HFFc6 (cell line): ENCODE results near the gene FAT2. TPM values are rescaled to one million over a fixed set of nuclear protein-coding genes. Genes with fewer than 3 reads are reported as not detected.

Source experiments
- DNase-seq: peaks from one replicate; pipeline ENCODE4 v3.0.0-alpha.2; 2018
- H3K27ac Mint-ChIP-seq: 2 replicates; pipeline ENCODE4 v1.8.0; 2020; ENCODE audit warnings: mild to moderate bottlenecking, mixed read lengths
- H3K27me3 Mint-ChIP-seq: 2 replicates; pipeline ENCODE4 v1.8.0; 2021; ENCODE audit warnings: mild to moderate bottlenecking, moderate library complexity, mixed read lengths; ENCODE audit not compliant: insufficient read depth
- H3K36me3 Mint-ChIP-seq: 2 replicates; pipeline ENCODE4 v1.8.0; 2021; ENCODE audit warnings: low read depth, mixed read lengths
- H3K4me1 Mint-ChIP-seq: 2 replicates; pipeline ENCODE4 v1.8.0; 2020; ENCODE audit warnings: low read depth, mixed read lengths
- H3K4me3 Mint-ChIP-seq: 2 replicates; pipeline ENCODE4 v1.8.0; 2020; ENCODE audit warnings: mild to moderate bottlenecking, moderate library complexity, mixed read lengths
- H3K9me3 Mint-ChIP-seq: 2 replicates; pipeline ENCODE4 v1.8.0; 2020; ENCODE audit warnings: mild to moderate bottlenecking, mixed read lengths
- CTCF ChIP-seq: fragments of 200-600 bp; sonication (generic); IDR thresholded peaks from 2 replicates; pipeline ENCODE4 v1.5.0; 2021; ENCODE audit warnings: antibody characterized with exemption, mild to moderate bottlenecking
- total RNA-seq, 6 experiments: library from RNA; stranded (reverse); fragmentation: NEBNext Ultra II Directional; extraction: Animal tissue kit (Norgen Biotek cat#: 25700); gene quantifications; 2 replicates in 1 of 6; 3 replicates in 5 of 6; pipeline ENCODE4 v1.2.3, GENCODE V29; 2021

The FAT2 gene
- total RNA-seq, 6 experiments from 2014 or later, result not detected

- TF ChIP-seq CTCF, result no peak
Observed at GRCh38 chr5:151625285-151625684, 34.2 kb upstream of the FAT2 start.

GRCh38 chr5:151624476-151624875, 33.3 kb upstream of the FAT2 start:
- no peak for TF ChIP-seq CTCF
- no peak for DNase-seq
- no peaks in the 10 kb centered on the region for H3K36me3 Mint-ChIP-seq
- peaks cover 35% of the 10 kb centered on the region for H3K27me3 Mint-ChIP-seq
- H3K27ac Mint-ChIP-seq, result no peak overlapping the region
- no peaks in the 10 kb centered on the region for H3K9me3 Mint-ChIP-seq
- H3K4me1 Mint-ChIP-seq, result peaks cover 9% of the 10 kb centered on the region
- H3K4me3 Mint-ChIP-seq, result no peak overlapping the region

More at GRCh38 chr5:151625285-151625684, 34.2 kb upstream of the FAT2 start:
- H3K4me1 Mint-ChIP-seq, result peaks cover 17% of the 10 kb centered on the region
- no peaks in the 10 kb centered on the region for H3K9me3 Mint-ChIP-seq
- no peaks in the 10 kb centered on the region for H3K36me3 Mint-ChIP-seq
- H3K27me3 Mint-ChIP-seq, result peaks cover 31% of the 10 kb centered on the region
- H3K4me3 Mint-ChIP-seq, result no peak overlapping the region
- no peak overlapping the region for H3K27ac Mint-ChIP-seq
- DNase-seq, result no peak

GRCh38 chr5:151622367-151623088, 31.4 kb upstream of the FAT2 start:
- Mint-ChIP-seq H3K9me3 (no peaks in the 10 kb centered on the region), H3K4me1 (no peaks in the 10 kb centered on the region), H3K27me3 (peaks cover 45% of the 10 kb centered on the region), H3K27ac (no peak overlapping the region), H3K4me3 (no peak overlapping the region), H3K36me3 (no peaks in the 10 kb centered on the region)
- TF ChIP-seq CTCF, result no peak
- DNase-seq, result no peak

GRCh38 chr5:151620461-151620840, 29.3 kb upstream of the FAT2 start:
- Mint-ChIP-seq H3K27ac (no peak overlapping the region), H3K4me1 (no peaks in the 10 kb centered on the region), H3K4me3 (no peak overlapping the region), H3K9me3 (no peaks in the 10 kb centered on the region), H3K36me3 (no peaks in the 10 kb centered on the region), H3K27me3 (peaks cover 46% of the 10 kb centered on the region)
- TF ChIP-seq CTCF, result no peak
- DNase-seq, result no peak

GRCh38 chr5:151619812-151620460, 28.8 kb upstream of the FAT2 start:
- no peak for DNase-seq
- Mint-ChIP-seq H3K36me3 (no peaks in the 10 kb centered on the region), H3K4me1 (no peaks in the 10 kb centered on the region), H3K4me3 (no peak overlapping the region), H3K9me3 (no peaks in the 10 kb centered on the region), H3K27me3 (peaks cover 41% of the 10 kb centered on the region), H3K27ac (no peak overlapping the region)
- no peak for TF ChIP-seq CTCF
